DOHH2 (cell line): ENCODE results near the gene CTSZ.

ENCODE experiments used
- H3F3A ChIP-seq: fragments of 200-600 bp; sonication (generic), shearing (Covaris generic); 2 replicates; pipeline ENCODE4 v1.6.0; 2016; ENCODE audit warnings: antibody characterized with exemption, mild to moderate bottlenecking; ENCODE audit not compliant: control insufficient read depth, insufficient read depth
- H3K27ac ChIP-seq: fragments of 200-600 bp; sonication (generic); 2 replicates; pipeline ENCODE4 v1.5.1; 2014; ENCODE audit warnings: low read depth, mild to moderate bottlenecking, low read length, moderate library complexity
- H3K27me3 ChIP-seq: fragments of 200-600 bp; sonication (generic); 2 replicates; pipeline ENCODE4 v1.6.1; 2014; ENCODE audit warnings: mild to moderate bottlenecking, low read length, mixed read lengths; ENCODE audit not compliant: control insufficient read depth
- H3K36me3 ChIP-seq: fragments of 200-600 bp; sonication (generic); 2 replicates; pipeline ENCODE4 v1.6.1; 2014; ENCODE audit warnings: mild to moderate bottlenecking, low read length, moderate library complexity, mixed read lengths; ENCODE audit not compliant: control insufficient read depth
- H3K4me1 ChIP-seq: fragments of 200-600 bp; sonication (generic); 2 replicates; pipeline ENCODE4 v1.6.1; 2014; ENCODE audit warnings: mild to moderate bottlenecking, low read length, mixed read lengths; ENCODE audit not compliant: control insufficient read depth
- H3K4me2 ChIP-seq: fragments of 200-600 bp; sonication (generic); 2 replicates; pipeline ENCODE4 v1.6.0; 2014; ENCODE audit warnings: mild to moderate bottlenecking, low read length, moderate library complexity
- H3K4me3 ChIP-seq: fragments of 200-600 bp; sonication (generic); 2 replicates; pipeline ENCODE4 v1.5.1; 2014; ENCODE audit warnings: mild to moderate bottlenecking, low read length, mixed read lengths
- H3K79me2 ChIP-seq: fragments of 200-600 bp; sonication (generic); 2 replicates; pipeline ENCODE4 v1.6.1; 2014; ENCODE audit warnings: mild to moderate bottlenecking, low read length, mixed read lengths; ENCODE audit not compliant: control insufficient read depth
- H3K9me2 ChIP-seq: fragments of 200-600 bp; sonication (generic); replicated peaks from 2 replicates; pipeline ENCODE4 v1.6.1; 2014; ENCODE audit warnings: mild to moderate bottlenecking, low read length, mixed read lengths; ENCODE audit not compliant: control insufficient read depth
- H3K9me3 ChIP-seq: fragments of 200-600 bp; sonication (generic); 2 replicates; pipeline ENCODE4 v1.6.1; 2014; ENCODE audit warnings: antibody characterized with exemption, low read length, mixed read lengths; ENCODE audit not compliant: control insufficient read depth, insufficient read depth
- H4K20me1 ChIP-seq: fragments of 200-600 bp; sonication (generic); 2 replicates; pipeline ENCODE4 v1.6.0; 2014; ENCODE audit warnings: low read depth, mild to moderate bottlenecking, antibody characterized with exemption, low read length, moderate library complexity; ENCODE audit not compliant: control insufficient read depth, insufficient read depth
- EZH2phosphoT487 ChIP-seq: fragments of 200-600 bp; sonication (generic); IDR thresholded peaks from 2 replicates; pipeline ENCODE4 v1.6.1; 2017; ENCODE audit warnings: borderline replicate concordance, mild to moderate bottlenecking, antibody characterized with exemption, low read length, moderate library complexity, mixed read lengths
- TF ChIP-seq, protein P1 (sequence below): fragments of 200-600 bp; sonication (generic); IDR thresholded peaks from one replicate; pipeline ENCODE4 v1.5.1; 2014; ENCODE audit warnings: antibody characterized with exemption, mild to moderate bottlenecking, low read depth, low read length; ENCODE audit not compliant: poor library complexity, severe bottlenecking

CTSZ gene

DNA sequence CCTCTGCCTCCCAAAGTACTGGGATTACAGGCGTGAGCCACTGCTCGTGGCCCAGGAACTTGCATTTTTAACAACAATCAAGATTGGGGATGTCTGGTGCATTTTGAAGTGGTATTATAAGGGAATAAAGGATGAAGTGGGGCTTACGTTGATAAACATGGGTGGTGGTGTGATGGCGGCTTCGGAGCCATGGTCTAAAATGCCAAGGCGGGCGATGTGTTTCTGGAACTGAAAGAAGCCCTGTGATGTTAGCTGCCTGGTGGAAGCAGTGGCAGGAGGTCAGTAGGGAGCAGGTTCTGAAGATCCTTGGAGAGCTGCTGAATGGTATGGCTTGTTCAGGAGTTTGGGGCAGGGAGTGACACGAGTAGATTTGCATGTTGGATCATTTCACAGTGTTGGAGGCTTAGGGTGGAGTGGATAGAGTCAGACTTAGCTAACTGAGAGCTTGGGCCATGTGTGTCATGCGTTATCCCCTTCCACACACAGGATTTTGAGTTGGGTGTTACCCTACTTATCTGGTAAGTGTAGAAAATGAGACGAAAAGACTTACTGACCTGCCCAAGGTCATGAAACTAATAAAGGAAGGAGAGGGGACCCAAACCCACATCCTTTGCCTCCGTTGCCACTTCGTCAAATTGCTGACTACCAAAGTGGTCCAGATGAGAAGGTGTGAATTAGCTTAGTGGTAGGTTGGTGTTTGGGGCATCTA lies 24.5 kb downstream of the CTSZ start:
- peaks cover 41% of the 10 kb centered on the region for H3K4me1 ChIP-seq
- peaks cover 3% of the 10 kb centered on the region; the same call in 1 of the 2 replicates for H4K20me1 ChIP-seq
- peaks cover 57% of the 10 kb centered on the region for H3K79me2 ChIP-seq
- no peaks in the 10 kb centered on the region for H3K9me2 ChIP-seq
- H3K27ac ChIP-seq, result no peak overlapping the region
- no peaks in the 10 kb centered on the region for H3F3A ChIP-seq
- H3K36me3 ChIP-seq, result peaks cover 31% of the 10 kb centered on the region
- H3K9me3 ChIP-seq, result no peaks in the 10 kb centered on the region
- TF ChIP-seq, protein P1, sequence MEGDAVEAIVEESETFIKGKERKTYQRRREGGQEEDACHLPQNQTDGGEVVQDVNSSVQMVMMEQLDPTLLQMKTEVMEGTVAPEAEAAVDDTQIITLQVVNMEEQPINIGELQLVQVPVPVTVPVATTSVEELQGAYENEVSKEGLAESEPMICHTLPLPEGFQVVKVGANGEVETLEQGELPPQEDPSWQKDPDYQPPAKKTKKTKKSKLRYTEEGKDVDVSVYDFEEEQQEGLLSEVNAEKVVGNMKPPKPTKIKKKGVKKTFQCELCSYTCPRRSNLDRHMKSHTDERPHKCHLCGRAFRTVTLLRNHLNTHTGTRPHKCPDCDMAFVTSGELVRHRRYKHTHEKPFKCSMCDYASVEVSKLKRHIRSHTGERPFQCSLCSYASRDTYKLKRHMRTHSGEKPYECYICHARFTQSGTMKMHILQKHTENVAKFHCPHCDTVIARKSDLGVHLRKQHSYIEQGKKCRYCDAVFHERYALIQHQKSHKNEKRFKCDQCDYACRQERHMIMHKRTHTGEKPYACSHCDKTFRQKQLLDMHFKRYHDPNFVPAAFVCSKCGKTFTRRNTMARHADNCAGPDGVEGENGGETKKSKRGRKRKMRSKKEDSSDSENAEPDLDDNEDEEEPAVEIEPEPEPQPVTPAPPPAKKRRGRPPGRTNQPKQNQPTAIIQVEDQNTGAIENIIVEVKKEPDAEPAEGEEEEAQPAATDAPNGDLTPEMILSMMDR, result no peak
- H3K4me2 ChIP-seq, result peak overlapping the region; percentile 81
- no peaks in the 10 kb centered on the region for H3K27me3 ChIP-seq
- peak overlapping the region; percentile 96 for H3K4me3 ChIP-seq

DNA sequence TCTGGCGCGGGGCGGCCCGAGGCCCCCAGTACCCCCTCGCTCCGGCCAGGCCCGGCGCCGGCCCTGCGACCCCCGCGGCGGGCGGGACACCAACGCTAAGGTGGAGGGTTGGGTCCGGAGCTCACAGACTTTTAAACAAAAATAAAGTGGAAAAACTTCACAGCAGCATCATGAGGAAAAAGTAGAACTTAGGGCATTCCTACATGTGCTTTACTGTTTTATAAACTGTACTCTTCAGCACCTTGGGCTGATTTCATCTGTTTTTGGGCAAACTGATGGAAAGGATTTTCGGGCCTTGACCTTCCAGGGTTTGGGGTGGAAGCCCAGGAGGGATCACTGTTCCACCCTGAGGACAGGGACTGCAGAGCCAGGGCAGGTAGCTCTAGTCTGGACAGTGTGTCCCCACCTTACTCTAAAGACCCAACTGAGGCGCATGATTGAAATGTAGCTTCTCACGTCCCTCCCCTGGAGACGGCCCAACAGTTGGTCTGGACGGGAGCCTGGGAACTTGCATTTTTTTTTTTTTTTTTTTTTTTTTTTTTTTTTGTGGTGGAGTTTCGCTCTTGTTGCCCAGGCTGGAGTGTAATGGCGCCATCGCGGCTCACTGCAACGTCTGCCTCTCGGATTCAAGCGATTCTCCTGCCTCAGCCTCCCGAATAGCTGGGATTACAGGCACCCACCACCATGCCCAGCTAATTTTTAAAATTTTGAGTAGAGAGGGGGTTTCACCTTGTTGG lies 25.3 kb downstream of the CTSZ start:
- Histone ChIP-seq H3K9me2 (no peaks in the 10 kb centered on the region), H3K4me1 (peaks cover 41% of the 10 kb centered on the region), H3K27me3 (no peaks in the 10 kb centered on the region), H4K20me1 (peaks cover 3% of the 10 kb centered on the region; the same call in 1 of the 2 replicates), H3K27ac (peak overlapping the region; percentile 16; the same call in 1 of the 2 replicates), H3K79me2 (peaks cover 52% of the 10 kb centered on the region), H3K4me2 (peak overlapping the region; percentile 81), H3K36me3 (peaks cover 23% of the 10 kb centered on the region), H3F3A (no peaks in the 10 kb centered on the region), H3K9me3 (no peaks in the 10 kb centered on the region), H3K4me3 (peak overlapping the region; percentile 96)
- no peak for TF ChIP-seq EZH2phosphoT487
- TF ChIP-seq, protein P1, result no peak

DNA sequence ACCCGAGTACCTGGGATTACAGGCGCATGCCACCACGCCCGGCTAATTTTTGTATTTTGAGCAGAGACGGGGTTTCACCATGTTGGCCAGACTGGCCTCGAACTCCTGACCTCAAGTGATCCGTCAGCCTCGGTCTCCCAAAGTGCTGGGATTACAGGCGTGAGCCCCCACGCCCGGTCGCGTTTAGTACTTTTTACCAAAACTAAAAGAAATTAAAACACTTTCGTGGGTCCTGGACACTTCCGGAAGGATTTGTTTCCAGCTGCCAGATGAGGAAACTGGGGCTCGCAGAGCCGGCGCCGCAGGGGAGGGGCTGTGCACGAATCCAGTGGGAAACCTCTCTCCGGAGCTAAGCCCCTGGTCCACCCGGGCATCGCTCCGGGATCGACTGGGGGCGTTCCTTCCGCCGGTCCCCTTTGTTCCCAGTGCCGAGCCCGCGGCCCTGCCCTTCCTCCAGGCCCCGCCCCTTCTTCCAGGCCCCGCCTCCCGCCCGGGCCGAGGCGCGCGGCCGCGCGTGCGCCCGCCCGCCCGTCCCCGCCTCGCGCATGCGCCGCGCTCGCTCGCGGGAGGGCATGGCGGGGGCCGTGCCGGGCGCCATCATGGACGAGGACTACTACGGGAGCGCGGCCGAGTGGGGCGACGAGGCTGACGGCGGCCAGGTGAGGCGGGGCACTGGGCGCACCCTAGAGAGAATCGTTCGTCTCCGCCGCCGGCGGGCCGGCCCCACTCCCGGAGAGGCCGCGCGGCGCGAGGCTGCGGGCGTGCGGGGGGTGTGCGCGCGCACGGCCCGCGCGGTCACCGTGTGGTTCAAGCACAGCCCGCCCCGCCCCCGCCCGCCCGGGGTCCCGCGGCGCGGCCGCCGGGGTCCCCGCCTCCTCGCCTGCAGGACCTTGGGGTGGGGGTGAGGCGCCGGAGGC lies 26.1 kb downstream of the CTSZ start, which contains the start of gene NELFCD:
Gene NELFCD (plus strand): TSS at position 546 of the 917 bp plus-strand sequence. CDS start 54 bp downstream, at position 600.
- Histone ChIP-seq H3K79me2 (peaks cover 46% of the 10 kb centered on the region), H3K4me2 (peak within 1 kb of the TSS; percentile 81), H3K4me3 (peak within 1 kb of the TSS; percentile 96), H3K36me3 (peaks cover 15% of the 10 kb centered on the region), H3F3A (no peaks in the 10 kb centered on the region; the same call in 1 of the 2 replicates), H3K9me3 (no peaks in the 10 kb centered on the region), H3K4me1 (peaks cover 41% of the 10 kb centered on the region), H3K9me2 (no peaks in the 10 kb centered on the region), H3K27me3 (no peaks in the 10 kb centered on the region), H4K20me1 (peaks cover 3% of the 10 kb centered on the region; the same call in 1 of the 2 replicates), H3K27ac (peak within 1 kb of the TSS; percentile 16; the same call in 1 of the 2 replicates)
- no peak for TF ChIP-seq EZH2phosphoT487
- TF ChIP-seq, protein P1, result no peak
